ENCODE results near the gene THBS1. TPM values are rescaled to one million over a fixed set of nuclear protein-coding genes. Genes with fewer than 3 reads are reported as not detected.
A peak's percentile ranks its signal among the peaks of the same experiment; 100 is the strongest.

Gene THBS1
- total RNA-seq, 4 donors from 2014 or later = 82.0 to 396 (median 89.6) TPM

DNA sequence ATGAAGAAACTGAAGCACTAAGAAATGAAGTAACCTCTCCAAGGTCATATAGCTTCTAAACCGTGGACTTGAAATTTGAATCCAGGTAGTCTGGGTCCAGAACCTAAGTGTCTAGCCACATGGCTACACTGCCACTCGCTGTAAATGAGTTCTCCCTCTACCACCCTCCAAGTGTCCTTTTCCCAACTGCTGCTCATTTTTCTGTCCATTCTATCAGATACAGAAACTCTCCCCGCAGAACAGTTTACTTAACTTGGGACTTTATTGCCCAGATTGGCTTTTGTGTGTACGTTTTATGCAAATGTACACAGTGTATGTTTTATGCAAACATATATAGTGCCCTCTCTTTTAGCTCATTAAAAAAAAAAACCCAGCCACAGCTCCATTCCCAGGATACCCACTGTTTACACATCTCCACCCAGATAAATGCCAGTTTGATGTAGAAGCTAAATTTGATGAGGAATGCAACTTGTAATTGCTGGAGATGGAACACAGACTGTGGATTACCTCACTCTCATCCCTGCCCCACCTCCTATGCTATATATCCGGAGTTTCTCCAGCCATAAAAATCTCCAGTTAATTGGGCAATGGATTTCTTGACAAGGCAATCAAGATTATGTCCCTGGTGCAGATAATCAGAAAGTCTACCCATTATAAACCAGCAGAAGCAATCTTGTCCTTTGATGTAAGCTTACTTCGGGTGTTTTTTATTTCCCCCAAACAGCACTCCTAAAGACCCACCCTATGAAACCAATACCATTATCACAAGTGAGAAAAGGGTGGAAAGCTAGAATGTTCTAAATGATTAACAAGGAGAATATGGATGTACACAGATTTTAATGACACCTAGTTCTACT is 42.0 kb downstream of the THBS1 start:
- WGBS = 79% methylated on average over 6 of the region's 6 CpGs
- TF ChIP-seq POLR2AphosphoS5 (IDR thresholded peaks at IDR 0.05) = no peak
- no peak for TF ChIP-seq CTCF (IDR thresholded peaks at IDR 0.05)
- no peak for TF ChIP-seq EP300 (IDR thresholded peaks at IDR 0.05)
- no peak for TF ChIP-seq POLR2A (IDR thresholded peaks at IDR 0.05)
- Histone ChIP-seq H3K36me3 (no peaks in the 10 kb centered on the region), H3K27ac (no peak overlapping the region), H3K4me1 (peaks cover 14% of the 10 kb centered on the region), H3K4me3 (no peak overlapping the region), H3K9me3 (no peaks in the 10 kb centered on the region), H3K27me3 (no peaks in the 10 kb centered on the region)
- DNase-seq (ENCODE audit: low spot score in 2 of 2) = no peak

GRCh38 chr15:39623529-39623931 is 42.7 kb downstream of the THBS1 start:
- Histone ChIP-seq H3K27me3 (no peaks in the 10 kb centered on the region), H3K4me1 (peaks cover 18% of the 10 kb centered on the region), H3K36me3 (no peaks in the 10 kb centered on the region), H3K4me3 (no peak overlapping the region), H3K9me3 (no peaks in the 10 kb centered on the region), H3K27ac (no peak overlapping the region)
- no peak for TF ChIP-seq POLR2A (IDR thresholded peaks at IDR 0.05)
- TF ChIP-seq EP300 (IDR thresholded peaks at IDR 0.05) = no peak
- TF ChIP-seq POLR2AphosphoS5 (IDR thresholded peaks at IDR 0.05) = no peak
- no peak for TF ChIP-seq CTCF (IDR thresholded peaks at IDR 0.05)
- 83% methylated on average over 4 of the region's 4 CpGs for WGBS
- no peak for DNase-seq (ENCODE audit: low spot score in 2 of 2)

- peaks cover 26% of the 10 kb centered on the region for H3K4me1 ChIP-seq
- H3K27ac ChIP-seq = peak overlapping the region; percentile 44
- 53% methylated on average over 6 of the region's 6 CpGs for WGBS
- no peaks in the 10 kb centered on the region for H3K36me3 ChIP-seq
- H3K4me3 ChIP-seq = no peak overlapping the region
- H3K9me3 ChIP-seq = no peaks in the 10 kb centered on the region
- no peak for TF ChIP-seq POLR2A (IDR thresholded peaks at IDR 0.05)
- TF ChIP-seq CTCF (IDR thresholded peaks at IDR 0.05) = no peak
- TF ChIP-seq POLR2AphosphoS5 (IDR thresholded peaks at IDR 0.05) = no peak
- TF ChIP-seq EP300 (IDR thresholded peaks at IDR 0.05) = no peak
- no peak for DNase-seq (ENCODE audit: low spot score in 2 of 2)
- H3K27me3 ChIP-seq = no peaks in the 10 kb centered on the region
These were observed 43.9 kb downstream of the THBS1 start for GRCh38 chr15:39624806-39625205.

GRCh38 chr15:39625451-39625850 is 44.6 kb downstream of the THBS1 start:
- TF ChIP-seq EP300 (IDR thresholded peaks at IDR 0.05) = no peak
- no peak for TF ChIP-seq POLR2A (IDR thresholded peaks at IDR 0.05)
- no peak for TF ChIP-seq POLR2AphosphoS5 (IDR thresholded peaks at IDR 0.05)
- TF ChIP-seq CTCF (IDR thresholded peaks at IDR 0.05) = no peak
- 89% methylated on average over 4 of the region's 4 CpGs for WGBS
- no peak overlapping the region for H3K27ac ChIP-seq
- no peaks in the 10 kb centered on the region for H3K9me3 ChIP-seq
- no peak for DNase-seq (ENCODE audit: low spot score in 2 of 2)
- H3K4me3 ChIP-seq = no peak overlapping the region
- H3K4me1 ChIP-seq = peaks cover 31% of the 10 kb centered on the region
- H3K36me3 ChIP-seq = no peaks in the 10 kb centered on the region
- no peaks in the 10 kb centered on the region for H3K27me3 ChIP-seq

GRCh38 chr15:39625856-39626255 is 45.0 kb downstream of the THBS1 start:
- H3K9me3 ChIP-seq = no peaks in the 10 kb centered on the region
- TF ChIP-seq CTCF (IDR thresholded peaks at IDR 0.05) = no peak
- no peak for TF ChIP-seq POLR2A (IDR thresholded peaks at IDR 0.05)
- TF ChIP-seq EP300 (IDR thresholded peaks at IDR 0.05) = no peak
- no peak for TF ChIP-seq POLR2AphosphoS5 (IDR thresholded peaks at IDR 0.05)
- no peak overlapping the region for H3K4me3 ChIP-seq
- DNase-seq (ENCODE audit: low spot score in 2 of 2) = no peak
- H3K4me1 ChIP-seq = peaks cover 31% of the 10 kb centered on the region
- H3K27ac ChIP-seq = no peak overlapping the region
- H3K36me3 ChIP-seq = no peaks in the 10 kb centered on the region
- H3K27me3 ChIP-seq = no peaks in the 10 kb centered on the region

All from suprapubic skin (tissue), 4 donors.